Epithelial cell of esophagus (primary cell): ENCODE results near the gene TAGAP.

Experiments used
- DNase-seq: peaks from one replicate; pipeline ENCODE4 v3.0.0; 2010; ENCODE audit warnings: low read depth
- H3K4me3 ChIP-seq: 2 replicates; pipeline ENCODE4 v1.5.1; 2011; ENCODE audit warnings: mild to moderate bottlenecking, low read length, control low read depth
- CTCF ChIP-seq: IDR thresholded peaks from 2 replicates; pipeline ENCODE4 v1.5.1; 2011; ENCODE audit warnings: low read depth, mild to moderate bottlenecking, low read length, control low read depth, inconsistent platforms; ENCODE audit not compliant: insufficient read depth; ENCODE audit errors: missing control alignments

Gene TAGAP

GRCh38 chr6:159080217-159080976 lies 35.6 kb upstream of the TAGAP start:
- DNase-seq: no peak
- no peak for TF ChIP-seq CTCF
- no peak overlapping the region for H3K4me3 ChIP-seq

GRCh38 chr6:159079367-159079766 lies 34.6 kb upstream of the TAGAP start:
- no peak for TF ChIP-seq CTCF
- H3K4me3 ChIP-seq: no peak overlapping the region
- no peak for DNase-seq

GRCh38 chr6:159077123-159077522 lies 32.3 kb upstream of the TAGAP start:
- no peak for DNase-seq

GRCh38 chr6:159075506-159076228 lies 30.9 kb upstream of the TAGAP start:
- H3K4me3 ChIP-seq: no peak overlapping the region
- DNase-seq: no peak
- no peak for TF ChIP-seq CTCF

More at GRCh38 chr6:159077123-159077522, 32.3 kb upstream of the TAGAP start:
- no peak overlapping the region for H3K4me3 ChIP-seq
- TF ChIP-seq CTCF: no peak

GRCh38 chr6:159074876-159075275 lies 30.1 kb upstream of the TAGAP start:
- no peak for TF ChIP-seq CTCF
- no peak overlapping the region for H3K4me3 ChIP-seq
- DNase-seq: no peak

GRCh38 chr6:159074120-159074684 lies 29.4 kb upstream of the TAGAP start:
- no peak for TF ChIP-seq CTCF
- H3K4me3 ChIP-seq: peak overlapping the region; percentile 42
- peak; percentile 27 for DNase-seq
